HG02970 (cell line): ENCODE data around the gene NSD1.

ENCODE experiments used
- ATAC-seq: cut with Tn5 transposase; IDR thresholded peaks from one replicate; pipeline ENCODE4 v1.9.1; 2021; ENCODE audit warnings: mild to moderate bottlenecking, moderate library complexity, moderate number of reproducible peaks; ENCODE audit not compliant: unreplicated experiment, low FRiP score

Gene NSD1

DNA sequence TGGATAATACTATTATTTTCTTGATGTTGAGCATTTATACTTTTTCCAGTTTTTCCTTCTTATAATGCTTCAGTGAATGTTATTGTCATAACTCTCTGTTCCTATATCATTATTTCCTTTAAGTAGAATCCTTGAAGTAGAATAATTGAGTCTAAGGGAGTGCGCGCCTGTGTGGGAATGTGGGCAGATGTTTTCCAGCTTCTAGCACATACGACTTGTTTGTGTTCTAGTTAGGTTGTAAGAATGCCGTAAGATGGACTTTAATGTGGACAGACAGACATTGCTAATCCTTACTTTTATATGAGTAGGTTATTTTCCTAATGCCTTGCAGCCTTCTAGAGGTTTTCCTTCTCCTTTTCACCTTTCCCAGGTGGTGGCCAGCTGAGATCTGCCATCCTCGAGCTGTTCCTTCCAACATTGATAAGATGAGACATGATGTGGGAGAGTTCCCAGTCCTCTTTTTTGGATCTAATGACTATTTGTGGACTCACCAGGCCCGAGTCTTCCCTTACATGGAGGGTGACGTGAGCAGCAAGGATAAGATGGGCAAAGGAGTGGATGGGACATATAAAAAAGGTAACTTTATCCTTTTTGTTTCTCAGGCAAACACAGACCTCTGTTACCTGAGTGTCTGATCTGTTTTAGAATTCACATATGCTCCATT, 135.8 kb downstream of the NSD1 start:
- ATAC-seq: no peak

DNA sequence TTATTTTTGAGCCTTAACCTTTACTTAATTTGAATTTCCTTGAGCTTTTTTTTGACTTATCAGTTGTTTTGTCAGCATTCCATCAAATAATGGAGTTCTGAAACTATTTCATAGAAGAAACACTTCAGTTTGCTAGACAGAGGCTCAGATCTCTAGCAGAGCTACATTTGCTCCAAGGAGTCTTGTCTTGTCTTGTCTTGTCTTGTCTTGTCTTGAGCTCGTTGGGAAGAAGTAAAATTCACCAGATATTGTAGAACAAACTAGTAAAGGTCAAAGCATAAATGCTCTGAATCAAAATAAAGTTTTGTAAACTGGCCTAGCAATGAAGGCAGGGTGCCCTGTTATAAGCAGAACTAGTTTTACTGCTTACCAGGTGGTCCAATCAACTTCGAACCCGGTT, 136.4 kb downstream of the NSD1 start:
- ATAC-seq: no peak

DNA sequence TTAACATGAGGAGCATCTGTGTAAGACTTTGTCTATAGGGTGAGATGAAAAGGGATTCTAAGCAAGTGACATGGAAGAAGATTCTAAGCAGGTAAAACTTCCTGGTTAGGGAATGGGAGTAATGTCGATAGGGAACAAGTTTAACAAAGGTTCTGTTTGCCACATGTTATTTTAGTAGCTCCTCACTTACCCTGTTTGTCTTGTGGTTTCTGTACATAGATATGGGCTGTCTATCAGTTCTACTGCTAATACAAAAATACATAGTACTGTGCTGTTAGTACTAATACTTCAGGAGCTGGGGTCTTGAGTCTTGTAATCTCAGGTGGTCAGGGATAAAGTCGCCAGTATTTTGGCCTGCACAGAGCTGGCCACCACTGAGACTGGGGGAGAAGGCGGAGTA, 137.1 kb downstream of the NSD1 start:
- no peak for ATAC-seq

DNA sequence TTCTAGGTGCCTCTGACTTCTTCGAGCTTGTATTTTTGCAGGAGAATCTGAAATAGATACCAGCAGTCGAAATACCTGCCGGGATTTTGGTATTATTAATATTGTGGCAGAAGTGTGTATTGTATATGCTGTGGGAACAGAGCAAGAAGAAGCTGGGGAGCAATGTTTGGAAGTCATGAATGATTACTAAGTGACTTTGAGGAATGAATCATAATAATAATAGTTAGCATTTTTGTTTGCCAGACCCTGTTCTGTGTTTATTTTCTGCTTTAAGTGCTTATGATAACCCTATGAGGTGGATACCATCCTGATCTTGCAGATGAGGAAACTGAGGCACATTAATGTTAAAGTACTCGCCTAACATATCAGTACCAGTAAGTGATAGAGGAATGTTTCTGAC, 137.5 kb downstream of the NSD1 start:
- ATAC-seq: no peak

GRCh38 chr5:177275883-177276282, 142.3 kb downstream of the NSD1 start:
- ATAC-seq: no peak

- ATAC-seq: no peak
These were observed 143.3 kb downstream of the NSD1 start for GRCh38 chr5:177276886-177277285.

- no peak for ATAC-seq
These were observed 154.6 kb downstream of the NSD1 start for GRCh38 chr5:177288191-177288590.

DNA sequence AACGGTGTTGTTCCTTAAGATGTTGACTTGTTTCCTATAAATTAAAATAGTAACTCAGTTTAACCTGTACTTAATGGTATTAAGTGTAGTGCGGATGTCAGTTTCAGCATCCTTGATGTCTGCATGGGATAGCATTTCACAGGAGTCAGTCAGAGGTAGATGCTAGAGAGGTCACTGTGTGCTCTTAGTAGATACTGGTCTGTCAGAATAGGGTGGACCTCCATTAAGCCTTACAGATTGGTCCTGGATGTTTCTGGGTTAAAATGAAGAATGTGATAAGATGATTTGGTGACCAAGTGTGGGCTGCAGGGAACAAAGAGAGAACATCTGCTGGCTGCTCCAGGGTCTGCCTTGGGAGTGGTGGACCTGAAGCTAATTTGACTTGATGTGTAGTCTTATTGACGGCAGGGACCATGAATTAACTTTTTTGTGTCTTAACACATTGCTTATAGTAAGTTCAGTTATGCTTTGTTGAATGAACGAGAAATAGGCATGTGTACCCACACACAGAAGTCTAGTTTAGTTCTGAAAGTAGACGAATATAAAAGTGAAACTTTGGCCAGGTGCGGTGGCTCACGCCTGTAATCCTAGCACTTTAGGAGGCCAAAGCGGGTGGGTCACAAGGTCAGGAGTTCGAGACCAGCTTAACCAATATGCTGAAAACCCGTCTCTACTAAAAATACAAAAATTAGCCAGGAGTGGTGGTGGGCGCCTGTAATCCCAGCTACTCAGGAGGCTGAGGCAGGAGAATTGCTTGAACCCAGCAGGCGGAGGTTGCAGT, 157.4 kb downstream of the NSD1 start:
- ATAC-seq: no peak

- no peak for ATAC-seq
These were observed 158.2 kb downstream of the NSD1 start for GRCh38 chr5:177291735-177292134.

- no peak for ATAC-seq
These were observed 160.4 kb downstream of the NSD1 start for GRCh38 chr5:177293819-177294581.

DNA sequence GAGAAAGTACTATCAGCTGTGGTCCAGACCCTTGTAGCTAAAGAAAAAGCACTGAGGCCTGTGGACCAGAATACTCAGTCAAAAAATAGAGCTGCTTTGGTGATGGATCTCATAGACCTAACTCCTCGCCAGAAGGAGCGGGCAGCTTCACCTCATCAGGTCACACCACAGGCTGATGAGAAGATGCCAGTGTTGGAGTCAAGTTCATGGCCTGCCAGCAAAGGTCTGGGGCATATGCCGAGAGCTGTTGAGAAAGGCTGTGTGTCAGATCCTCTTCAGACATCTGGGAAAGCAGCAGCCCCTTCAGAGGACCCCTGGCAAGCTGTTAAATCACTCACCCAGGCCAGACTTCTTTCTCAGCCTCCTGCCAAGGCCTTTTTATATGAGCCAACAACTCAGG, 161.1 kb downstream of the NSD1 start:
- no peak for ATAC-seq

- ATAC-seq: no peak
These were observed 162.4 kb downstream of the NSD1 start for GRCh38 chr5:177295924-177296323.

DNA sequence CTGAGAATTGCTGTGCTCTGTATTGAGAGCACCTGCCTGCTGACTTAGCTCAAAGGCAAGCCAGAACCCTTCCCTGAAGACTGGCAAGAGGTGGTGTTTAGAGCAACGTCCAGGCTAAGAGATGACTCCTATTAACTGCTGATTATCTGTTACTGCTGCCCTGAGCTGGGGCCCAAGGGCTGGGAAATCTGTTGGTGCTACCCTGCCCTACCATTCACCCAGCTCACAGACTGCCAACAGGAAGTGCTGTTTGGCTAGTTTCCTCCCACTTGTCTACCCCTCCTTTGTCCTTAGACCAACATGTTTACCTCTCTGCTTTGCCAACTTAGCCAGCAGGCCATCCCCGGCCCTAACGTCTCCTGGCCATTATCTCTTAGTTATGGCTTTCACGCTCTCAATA, 163.0 kb downstream of the NSD1 start:
- ATAC-seq: no peak

DNA sequence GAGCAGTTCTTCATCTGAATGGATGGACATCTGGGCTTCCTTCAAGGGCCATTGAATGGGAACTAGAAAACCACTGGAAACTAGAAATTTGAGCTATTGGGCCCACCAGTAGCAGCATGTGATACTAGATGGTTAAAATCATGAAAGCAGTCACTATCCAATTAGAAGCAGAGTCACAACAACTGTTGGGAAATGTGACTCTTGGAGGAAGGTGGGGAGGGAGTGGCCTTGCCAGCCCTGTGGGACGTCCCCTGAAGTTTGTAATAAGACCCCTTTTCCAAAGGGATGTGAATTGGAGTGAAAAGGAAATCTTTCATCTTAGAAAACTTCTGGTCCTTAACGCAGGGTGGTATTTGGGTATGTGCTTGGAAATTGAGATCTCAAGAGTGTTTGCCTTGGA, 164.3 kb downstream of the NSD1 start:
- ATAC-seq: no peak

DNA sequence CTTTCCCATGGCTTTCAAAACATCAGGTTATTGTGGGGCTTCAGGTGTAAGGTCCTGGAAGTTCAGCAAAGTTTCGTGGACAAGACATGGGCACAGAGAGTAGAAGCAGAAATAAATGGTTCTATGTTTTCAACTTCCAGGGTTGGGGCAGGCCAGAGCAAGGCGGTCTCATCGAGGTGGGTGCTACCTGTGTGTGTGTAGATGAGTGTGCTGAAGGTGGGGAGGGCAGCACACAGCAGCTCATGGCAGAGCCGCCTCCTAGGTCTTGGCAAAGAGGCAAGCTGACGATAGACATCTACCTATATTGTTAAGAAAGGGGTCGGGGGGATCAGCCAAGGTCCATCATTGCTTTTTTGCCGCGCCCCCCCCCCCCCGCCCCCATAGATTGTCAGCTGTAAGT, 166.1 kb downstream of the NSD1 start:
- no peak for ATAC-seq

- ATAC-seq: no peak
These were observed 166.8 kb downstream of the NSD1 start for GRCh38 chr5:177300236-177300880.

GRCh38 chr5:177300951-177301350, 167.4 kb downstream of the NSD1 start:
- ATAC-seq: no peak

GRCh38 chr5:177301503-177302165, 168.1 kb downstream of the NSD1 start:
- no peak for ATAC-seq

DNA sequence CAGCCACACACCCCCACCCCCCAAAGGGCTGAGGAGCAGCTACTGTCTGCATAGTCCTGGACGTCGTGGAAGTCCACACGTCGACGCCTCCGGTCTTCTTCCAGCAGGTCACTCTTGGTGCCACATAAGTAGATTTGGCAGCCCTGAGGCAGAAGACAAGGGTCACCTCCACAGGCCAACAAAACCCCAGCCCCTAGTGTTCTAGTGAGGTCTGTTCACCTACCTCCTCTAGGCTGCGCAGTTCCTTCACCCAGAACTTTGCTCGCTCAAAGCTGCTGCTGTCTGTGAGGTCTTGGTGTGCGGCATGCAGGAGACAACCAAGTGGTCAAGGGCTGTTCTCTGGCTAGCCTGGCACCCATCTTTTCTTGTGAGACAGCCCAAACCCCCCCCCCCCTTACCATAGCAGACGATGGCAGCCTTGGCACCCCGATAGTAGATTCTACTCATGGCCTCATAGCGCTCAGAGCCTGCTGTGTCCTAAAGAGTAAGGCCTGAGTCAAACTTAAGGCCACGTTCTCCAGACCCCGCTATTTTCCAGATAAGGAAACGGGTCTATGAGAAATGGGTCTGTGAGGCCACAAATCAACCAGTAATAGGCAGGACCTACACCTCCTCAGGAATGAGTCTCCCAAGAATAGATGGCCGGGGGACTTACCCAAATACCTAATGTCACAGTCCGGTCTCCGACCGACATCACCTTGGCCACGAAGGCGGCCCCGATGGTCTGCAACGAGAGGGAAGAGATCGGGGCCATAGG, 169.0 kb downstream of the NSD1 start:
- ATAC-seq: no peak
